Uterus (tissue), 4 donors: ENCODE data around the gene TBCA. TPM values are rescaled to one million over a fixed set of nuclear protein-coding genes. Genes with fewer than 3 reads are reported as not detected.

Source experiments
- DNase-seq, 2 donors: peaks; one replicate each; pipeline ENCODE4 v3.0.0-alpha.2; 2019 to 2020
- H3K27ac ChIP-seq, 2 donors: fragments of 200-600 bp; sonication (generic); 1 replicate in 1 of 2; 2 replicates in 1 of 2; pipeline ENCODE4 v1.5.1; 2016 to 2018
- H3K27me3 ChIP-seq, 2 donors: fragments of 200-600 bp; sonication (generic); one replicate each; pipeline ENCODE4 v1.5.1; 2018 to 2019; ENCODE audit warnings: control low read depth in 1 of 2
- H3K36me3 ChIP-seq, 2 donors: fragments of 200-600 bp; sonication (generic); one replicate each; pipeline ENCODE4 v1.5.1; 2019; ENCODE audit warnings: control low read depth in 1 of 2
- H3K4me1 ChIP-seq, 2 donors: fragments of 200-600 bp; sonication (generic); one replicate each; pipeline ENCODE4 v1.5.1; 2018 to 2019; ENCODE audit warnings: control low read depth in 1 of 2
- H3K4me3 ChIP-seq, 2 donors: fragments of 200-600 bp; sonication (generic); 1 replicate in 1 of 2; 2 replicates in 1 of 2; pipeline ENCODE4 v1.5.1; 2018 to 2019; ENCODE audit warnings: mild to moderate bottlenecking in 1 of 2
- H3K9me3 ChIP-seq, 2 donors: fragments of 200-600 bp; sonication (generic); one replicate each; pipeline ENCODE4 v1.5.1; 2019; ENCODE audit warnings: control low read depth in 1 of 2
- CTCF ChIP-seq, 4 experiments: fragments of 200-600 bp in 2 of 4; fragments of 450-650 bp in 2 of 4; sonication (generic) in 2 of 4; IDR thresholded peaks; one replicate each; pipeline ENCODE4 v1.5.1; 2016 to 2019; ENCODE audit warnings: antibody characterized with exemption in 4 of 4, mild to moderate bottlenecking in 2 of 4, moderate library complexity in 1 of 4
- POLR2A ChIP-seq, 2 donors: fragments of 450-650 bp; IDR thresholded peaks; one replicate each; pipeline ENCODE4 v1.6.1; 2016; ENCODE audit warnings: antibody characterized with exemption in 2 of 2, mild to moderate bottlenecking in 1 of 2, moderate library complexity in 1 of 2
- intact Hi-C: fragments of 100-400 bp; cut with DNase I; formaldehyde crosslinking; loops from one replicate; pipeline ENCODE4 v1.15.1; 2023; ENCODE audit warnings: low total_unique reads
- total RNA-seq, 4 donors: library from RNA; depleted of rRNA in 3 of 4; stranded (reverse); fragments of >200 nt in 3 of 4; gene quantifications; one replicate each; pipeline versions ENCODE4 v1.1.0 to v1.2.4, GENCODE V29; 2014 to 2023
- donor health status: DM: yes; HTN: yes; CAD: no.

The TBCA gene
- total RNA-seq, 4 donors from 2014 or later, result 64.6 to 178 (median 158) TPM

GRCh38 chr5:77670526-77670925, 105.6 kb downstream of the TBCA start:
- intact Hi-C loops, result no loop called here
- no peak for DNase-seq

GRCh38 chr5:77669677-77670076, 106.5 kb downstream of the TBCA start:
- Histone ChIP-seq H3K27me3 (no peaks in the 10 kb centered on the region), H3K4me1 (no peaks in the 10 kb centered on the region), H3K4me3 (no peak overlapping the region), H3K36me3 (no peaks in the 10 kb centered on the region), H3K27ac (no peak overlapping the region), H3K9me3 (no peaks in the 10 kb centered on the region)
- TF ChIP-seq POLR2A (IDR thresholded peaks at IDR 0.05) (no peak), CTCF (IDR thresholded peaks at IDR 0.05) (no peak)
- no peak for DNase-seq
- intact Hi-C loops, result no loop called here

More at GRCh38 chr5:77670526-77670925, 105.6 kb downstream of the TBCA start:
- no peaks in the 10 kb centered on the region for H3K9me3 ChIP-seq
- TF ChIP-seq POLR2A (IDR thresholded peaks at IDR 0.05) (no peak), CTCF (IDR thresholded peaks at IDR 0.05) (no peak)
- no peaks in the 10 kb centered on the region for H3K4me1 ChIP-seq
- no peaks in the 10 kb centered on the region for H3K27me3 ChIP-seq
- no peak overlapping the region for H3K27ac ChIP-seq
- H3K4me3 ChIP-seq, result no peak overlapping the region
- no peaks in the 10 kb centered on the region for H3K36me3 ChIP-seq

- no peak overlapping the region for H3K4me3 ChIP-seq
- no peak overlapping the region for H3K27ac ChIP-seq
- intact Hi-C loops, result no loop called here
- no peaks in the 10 kb centered on the region for H3K36me3 ChIP-seq
- H3K9me3 ChIP-seq, result no peaks in the 10 kb centered on the region
- no peak for DNase-seq
- no peaks in the 10 kb centered on the region for H3K27me3 ChIP-seq
- no peaks in the 10 kb centered on the region for H3K4me1 ChIP-seq
- no peak for TF ChIP-seq CTCF (IDR thresholded peaks at IDR 0.05)
- TF ChIP-seq POLR2A (IDR thresholded peaks at IDR 0.05), result no peak
Observed at GRCh38 chr5:77663090-77663863, 112.9 kb downstream of the TBCA start.

- intact Hi-C loops, result no loop called here
- Histone ChIP-seq H3K36me3 (no peaks in the 10 kb centered on the region), H3K4me3 (no peak overlapping the region), H3K4me1 (no peaks in the 10 kb centered on the region), H3K27ac (no peak overlapping the region), H3K27me3 (no peaks in the 10 kb centered on the region), H3K9me3 (no peaks in the 10 kb centered on the region)
- TF ChIP-seq CTCF (IDR thresholded peaks at IDR 0.05) (no peak), POLR2A (IDR thresholded peaks at IDR 0.05) (no peak)
- no peak for DNase-seq
Observed at GRCh38 chr5:77662635-77663034, 113.5 kb downstream of the TBCA start.

- no peaks in the 10 kb centered on the region for H3K4me1 ChIP-seq
- H3K27me3 ChIP-seq, result no peaks in the 10 kb centered on the region
- no peaks in the 10 kb centered on the region for H3K9me3 ChIP-seq
- no peak for DNase-seq
- TF ChIP-seq CTCF (IDR thresholded peaks at IDR 0.05), result no peak
- TF ChIP-seq POLR2A (IDR thresholded peaks at IDR 0.05), result no peak
- intact Hi-C loops, result no loop called here
- no peak overlapping the region for H3K27ac ChIP-seq
- H3K4me3 ChIP-seq, result no peak overlapping the region
- H3K36me3 ChIP-seq, result no peaks in the 10 kb centered on the region
Observed at GRCh38 chr5:77658662-77659061, 117.5 kb downstream of the TBCA start.
